Kidney epithelial cell (primary cell): ENCODE data around the gene FCHSD2. TPM values are rescaled to one million over a fixed set of nuclear protein-coding genes. Genes with fewer than 3 reads are reported as not detected.

Experiments used
- DNase-seq: peaks from one replicate; pipeline ENCODE4 v3.0.0-alpha.2; 2010; ENCODE audit warnings: low read depth
- H3K27me3 ChIP-seq: 2 replicates; pipeline ENCODE4 v1.6.0; 2011; ENCODE audit warnings: low read length; ENCODE audit not compliant: control insufficient read depth, insufficient read depth
- H3K36me3 ChIP-seq: 2 replicates; pipeline ENCODE4 v1.5.1; 2011; ENCODE audit warnings: low read length; ENCODE audit not compliant: control insufficient read depth, insufficient read depth
- H3K4me3 ChIP-seq: 2 replicates; pipeline ENCODE4 v1.5.1; 2011; ENCODE audit warnings: low read depth, mild to moderate bottlenecking, control low read depth, low read length
- CTCF ChIP-seq: IDR thresholded peaks from 2 replicates; pipeline ENCODE4 v1.5.1; 2011; ENCODE audit warnings: mild to moderate bottlenecking, moderate library complexity, low read length, control low read depth, inconsistent platforms; ENCODE audit not compliant: insufficient read depth, poor library complexity, severe bottlenecking
- total RNA-seq: library from RNA; depleted of rRNA; stranded (reverse); fragments of >200 nt; gene quantifications from 2 replicates; pipeline ENCODE4 v1.2.3, GENCODE V29; 2015

FCHSD2 gene
- total RNA-seq, 1 donor from 2014 or later, result 13.2 TPM

GRCh38 chr11:73019996-73020395 is 122.1 kb downstream of the FCHSD2 start:
- no peak for DNase-seq
- Histone ChIP-seq H3K4me3 (no peak overlapping the region), H3K36me3 (no peaks in the 10 kb centered on the region), H3K27me3 (no peaks in the 10 kb centered on the region)
- no peak for TF ChIP-seq CTCF

DNA sequence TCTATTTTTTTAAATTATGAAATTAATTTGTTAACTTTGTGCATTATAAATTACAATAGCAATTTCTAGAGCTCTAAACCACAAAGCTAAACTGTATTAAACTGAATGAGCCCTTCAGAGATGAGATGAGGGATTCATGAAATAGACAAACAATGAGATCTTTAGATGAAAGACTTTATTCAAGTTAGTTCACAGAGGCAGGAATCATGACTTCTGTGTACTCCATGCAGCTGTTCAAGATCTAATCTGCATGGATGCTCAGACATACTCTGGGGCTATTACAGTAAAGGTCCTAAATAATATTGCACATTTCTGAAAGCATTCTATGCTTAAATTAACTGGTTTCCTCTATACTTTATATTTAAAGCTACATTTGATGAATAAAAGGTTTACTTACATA is 122.7 kb downstream of the FCHSD2 start:
- Histone ChIP-seq H3K27me3 (no peaks in the 10 kb centered on the region), H3K4me3 (no peak overlapping the region), H3K36me3 (no peaks in the 10 kb centered on the region)
- TF ChIP-seq CTCF, result no peak
- no peak for DNase-seq

DNA sequence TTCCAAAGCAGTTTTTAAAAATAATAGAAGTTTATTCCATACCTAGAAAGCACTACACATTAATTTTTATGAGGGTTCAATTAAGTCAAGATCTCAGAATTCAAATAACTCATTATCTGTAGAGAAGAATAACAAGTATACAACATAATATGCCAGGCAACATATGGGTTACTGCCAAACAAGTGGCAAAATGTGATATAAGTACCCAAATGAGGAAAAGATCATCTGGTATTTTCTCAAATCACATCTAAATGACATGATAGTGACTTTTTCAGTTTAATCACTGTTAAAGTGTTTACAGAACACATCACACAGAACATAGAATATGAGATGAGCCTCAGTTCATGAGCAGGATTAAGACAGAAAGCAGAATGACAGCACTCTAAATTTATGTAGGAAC is 123.3 kb downstream of the FCHSD2 start:
- Histone ChIP-seq H3K4me3 (no peak overlapping the region), H3K27me3 (no peaks in the 10 kb centered on the region), H3K36me3 (no peaks in the 10 kb centered on the region)
- no peak for TF ChIP-seq CTCF
- DNase-seq, result no peak

DNA sequence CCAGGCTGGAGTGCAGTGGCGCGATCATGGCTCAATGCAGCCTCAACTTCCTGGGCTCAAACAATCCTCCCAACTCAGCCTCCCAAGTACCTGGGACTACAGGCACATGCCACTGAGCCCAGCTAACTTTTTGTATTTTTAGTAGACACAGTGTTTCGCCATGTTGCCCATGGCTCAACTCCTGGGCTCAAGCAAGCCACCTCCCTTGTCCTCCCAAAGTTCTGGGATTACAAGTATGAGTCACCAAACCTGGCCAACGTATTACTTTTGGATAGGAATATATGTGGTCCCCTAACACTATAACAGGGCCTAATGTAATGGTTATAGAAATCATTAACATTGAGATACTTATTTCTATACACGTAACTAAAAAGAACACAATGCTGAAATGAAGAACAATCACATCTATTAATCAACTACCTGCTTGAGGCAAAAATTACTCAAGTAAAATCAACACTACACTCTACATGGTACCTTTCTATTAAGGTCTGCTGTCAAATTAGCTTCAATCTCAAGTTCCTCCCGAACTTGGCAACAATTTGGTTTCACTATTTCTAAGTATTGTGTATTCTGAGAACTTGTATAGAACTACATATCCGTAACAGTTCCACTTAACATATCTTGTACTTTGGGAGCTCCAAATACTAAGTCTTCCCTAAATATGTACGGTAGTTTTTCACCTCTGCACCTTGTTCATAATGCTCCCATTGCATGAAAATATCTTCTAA is 124.9 kb downstream of the FCHSD2 start:
- Histone ChIP-seq H3K36me3 (no peaks in the 10 kb centered on the region), H3K27me3 (no peaks in the 10 kb centered on the region), H3K4me3 (no peak overlapping the region)
- DNase-seq, result no peak
- TF ChIP-seq CTCF, result no peak

DNA sequence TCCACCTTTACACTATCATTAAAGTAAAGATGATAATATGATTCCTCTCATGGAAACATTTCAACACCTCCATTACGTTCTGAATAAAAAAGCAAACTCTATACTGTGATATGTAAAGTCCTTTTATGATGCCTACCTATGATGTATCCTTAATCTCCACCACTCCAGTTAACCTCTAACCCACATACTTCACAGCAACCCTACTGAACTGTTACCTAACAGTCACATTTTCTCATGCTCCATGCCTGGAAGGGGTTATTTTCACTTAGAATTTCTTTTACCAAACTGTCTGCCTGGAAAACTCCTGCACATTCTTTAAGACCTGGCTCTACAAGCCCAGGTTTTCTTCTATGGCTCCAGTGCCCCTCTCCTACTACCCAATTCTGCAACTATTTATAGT is 129.1 kb downstream of the FCHSD2 start:
- no peak for TF ChIP-seq CTCF

More for the DNA sequence above, 129.1 kb downstream of the FCHSD2 start:
- Histone ChIP-seq H3K36me3 (no peaks in the 10 kb centered on the region), H3K4me3 (no peak overlapping the region), H3K27me3 (no peaks in the 10 kb centered on the region)
- no peak for DNase-seq
